K562 (cell line): ENCODE results near the gene NPHS2. TPM values are rescaled to one million over a fixed set of nuclear protein-coding genes. Genes with fewer than 3 reads are reported as not detected.
A peak's percentile ranks its signal among the peaks of the same experiment; 100 is the strongest.

Experiments
- ATAC-seq: fragments of 200-7000 bp; cut with Tn5 transposase; 3 replicates; pipeline ENCODE4 v1.9.1; 2020; ENCODE audit warnings: moderate library complexity
- BruUV-seq: library from RNA; stranded (reverse); fragments of 400-500 nt; replicated peaks from 2 replicates; lab custom pipeline; 2021; lab: Mats Ljungman, UMichigan
- CTCF ChIA-PET: fragments of 300-600 bp; formaldehyde crosslinking; extraction: SDS; loops from one replicate; lab custom pipeline; 2021; ENCODE audit warnings: low intra/inter-chr PET ratio; lab: Yijun Ruan, JAX
- POLR2A ChIA-PET: fragments of 300-600, 350-650 bp; sonication (Branson Sonifier 250); formaldehyde crosslinking; extraction: SDS; loops from one replicate; lab custom pipeline; 2021; ENCODE audit warnings: antibody characterized with exemption, inconsistent platforms; lab: Yijun Ruan, JAX
- DNase-seq, 4 experiments: peaks; one replicate each; pipeline versions ENCODE4 v3.0.0 to v3.0.0-alpha.2; 2011 to 2018; ENCODE audit warnings: low spot score in 3 of 4, mixed read lengths in 3 of 4; ENCODE audit errors: extremely low read depth in 1 of 4
- FAIRE-seq: peaks from 2 replicates; lab custom pipeline; 2011; peaks lifted over from hg19 to GRCh38; lab: Jason Lieb, UNC
- H2AFZ ChIP-seq: 2 replicates; pipeline ENCODE4 v1.6.0; 2011; ENCODE audit warnings: low read depth, low read length, control low read depth, inconsistent platforms
- H3K27ac ChIP-seq: fragments of 200-600 bp; 3 replicates; pipeline ENCODE4 v1.8.0; 2011; ENCODE audit warnings: low read depth, mild to moderate bottlenecking, control low read depth, inconsistent platforms, low read length, moderate library complexity, mixed read lengths; ENCODE audit errors: extremely low read depth
- H3K27me3 ChIP-seq, 2 experiments: fragments of 300-600 bp in 1 of 2; 2 replicates in 1 of 2; 3 replicates in 1 of 2; pipeline versions ENCODE4 v1.6.0 to v1.8.0; 2011; ENCODE audit warnings: inconsistent platforms in 2 of 2, low read length in 2 of 2, mild to moderate bottlenecking in 1 of 2, mixed read lengths in 1 of 2, moderate library complexity in 1 of 2; ENCODE audit not compliant: control insufficient read depth in 2 of 2, insufficient read depth in 2 of 2
- H3K36me3 ChIP-seq: fragments of 300-600 bp; 3 replicates; pipeline ENCODE4 v1.8.0; 2011; ENCODE audit warnings: mild to moderate bottlenecking, low read length, inconsistent platforms; ENCODE audit not compliant: control insufficient read depth, insufficient read depth
- H3K4me1 ChIP-seq, 2 experiments: fragments of 200-600 bp in 1 of 2; replicated peaks in 1 of 2; 2 replicates in 1 of 2; 3 replicates in 1 of 2; pipeline versions ENCODE4 v1.5.1 to v1.8.0; 2011; ENCODE audit warnings: inconsistent platforms in 2 of 2, low read length in 2 of 2, mild to moderate bottlenecking in 1 of 2, mixed read lengths in 1 of 2, moderate library complexity in 1 of 2; ENCODE audit not compliant: control insufficient read depth in 2 of 2, insufficient read depth in 2 of 2
- H3K4me2 ChIP-seq: 2 replicates; pipeline ENCODE4 v1.6.1; 2011; ENCODE audit warnings: low read length, control low read depth, inconsistent platforms, mixed read lengths; ENCODE audit not compliant: insufficient read depth
- H3K4me3 ChIP-seq: fragments of 200-600 bp; sonication (generic), shearing (Covaris generic); 2 replicates; pipeline ENCODE4 v1.5.1; 2016; ENCODE audit warnings: control low read depth, inconsistent platforms
- H3K79me2 ChIP-seq: fragments of 200-600 bp; 3 replicates; pipeline ENCODE4 v1.8.0; 2011; ENCODE audit warnings: low read length, inconsistent platforms; ENCODE audit not compliant: control insufficient read depth, insufficient read depth
- H3K9ac ChIP-seq, 2 experiments: 2 replicates each; pipeline versions ENCODE4 v1.6.0 to v1.6.1; 2011; ENCODE audit warnings: low read depth in 2 of 2, low read length in 2 of 2, control low read depth in 1 of 2, inconsistent platforms in 1 of 2, mild to moderate bottlenecking in 1 of 2, mixed read lengths in 1 of 2; ENCODE audit not compliant: insufficient read depth in 1 of 2
- H3K9me1 ChIP-seq: one replicate; pipeline ENCODE4 v1.6.0; 2011; ENCODE audit warnings: inconsistent platforms, mild to moderate bottlenecking, low read length, moderate library complexity; ENCODE audit not compliant: control insufficient read depth, insufficient read depth
- H3K9me3 ChIP-seq: replicated peaks from 2 replicates; pipeline ENCODE4 v1.5.1; 2011; ENCODE audit warnings: low read depth, low read length, inconsistent platforms; ENCODE audit not compliant: control insufficient read depth, insufficient read depth
- H4K20me1 ChIP-seq: replicated peaks from 2 replicates; pipeline ENCODE4 v1.6.1; 2011; ENCODE audit warnings: low read length, inconsistent platforms, mixed read lengths; ENCODE audit not compliant: control insufficient read depth, insufficient read depth
- ATF3 ChIP-seq, 2 experiments: fragments of 450-650 bp in 1 of 2; sonication (generic) in 1 of 2; formaldehyde crosslinking in 1 of 2; IDR thresholded peaks in 1 of 2; conservative IDR thresholded peaks in 1 of 2; 2 replicates each; pipeline versions ENCODE4 v1.6.1 to v1.8.1; 2016 to 2023; ENCODE audit warnings: mild to moderate bottlenecking in 2 of 2, moderate library complexity in 2 of 2, inconsistent platforms in 1 of 2, missing genetic modification reagents in 1 of 2
- ATF7 ChIP-seq: fragments of 450-650 bp; IDR thresholded peaks from 2 replicates; pipeline ENCODE4 v1.7.1; 2014; ENCODE audit warnings: mild to moderate bottlenecking, moderate library complexity
- HBP1 ChIP-seq: fragments of 450-650 bp; formaldehyde crosslinking; IDR thresholded peaks from 2 replicates; pipeline ENCODE4 v1.4.0; 2022; ENCODE audit warnings: missing genetic modification characterization
- ID3 ChIP-seq, 2 experiments: fragments of 250-450 bp in 1 of 2; fragments of 450-650 bp in 1 of 2; sonication (Bioruptor Pico) in 1 of 2; IDR thresholded peaks; 2 replicates each; pipeline versions ENCODE4 v1.6.1 to v1.8.0; 2016 to 2021; ENCODE audit warnings: mild to moderate bottlenecking in 2 of 2, moderate library complexity in 2 of 2, missing compliant biosample characterization in 1 of 2, missing genetic modification characterization in 1 of 2
- MTA2 ChIP-seq: fragments of 450-650 bp; IDR thresholded peaks from 2 replicates; pipeline ENCODE4 v1.6.1; 2016; ENCODE audit warnings: low read depth
- WGBS: fragments of 100-300 bp; shearing (Covaris generic); methylation state at CpG from one replicate; pipeline ENCODE4 v1.1.6; 2016; ENCODE audit warnings: low coverage, mixed read lengths; ENCODE audit not compliant: insufficient coverage; ENCODE audit errors: missing lambda C conversion rate; 5-methylcytosine and 5-hydroxymethylcytosine counted together
- in situ Hi-C: fragments of 300-500 bp; cut with MboI; formaldehyde crosslinking; loops from 4 replicates; pipeline ENCODE4 v1.15.0; 2018; ENCODE audit warnings: inconsistent platforms, mixed read lengths
- intact Hi-C: fragments of 100-400 bp; cut with micrococcal nuclease; formaldehyde crosslinking; loops from 2 replicates; pipeline ENCODE4 v1.14.2; 2022
- polyA plus RNA-seq, 8 experiments: library from polyadenylated mRNA; depleted of rRNA in 4 of 8; stranded (reverse) in 5 of 8; unstranded in 3 of 8; fragments of >200 nt; fragmentation: Nextera tagmentation in 2 of 8; fragmentation: Illumina TruSeq in 1 of 8; extraction: Ambion mirVana in 2 of 8; extraction: Trizol in 1 of 8; gene quantifications; 2 replicates each; pipeline versions ENCODE4 v1.2.1 to v1.2.3, GENCODE V29; 2011 to 2014; ENCODE audit warnings: inconsistent platforms in 1 of 8, missing spikeins in 1 of 8
- total RNA-seq, 7 experiments: library from RNA; depleted of rRNA in 6 of 7; stranded (reverse); fragments of >200 nt in 6 of 7; fragmentation: Illumina TruSeq in 2 of 7; extraction: Trizol in 2 of 7; gene quantifications; 2 replicates each; pipeline versions ENCODE4 v1.2.1 to v1.2.3, GENCODE V29; 2011 to 2021; ENCODE audit warnings: low replicate concordance in 1 of 7

Gene NPHS2
- total and polyA plus RNA-seq, 9 of the 15 experiments (the other 6 are each of a cell fraction or from before 2014, with no cell fraction given), result not detected

GRCh38 chr1:179588425-179589024 lies 12.8 kb upstream of the NPHS2 start:
- 4% methylated on average over 18 of the region's 18 CpGs for WGBS
- H3K4me2 ChIP-seq, result no peak overlapping the region
- no peak overlapping the region for H3K9ac ChIP-seq
- intact Hi-C loops (loop anchor here (5.0 kb wide), 1 partner anchor 224 kb away; no protein-coding TSS in a partner anchor), in situ Hi-C loops (no loop called here)
- H3K4me1 ChIP-seq, result peaks cover 0 to 18% of the 10 kb centered on the region in 2 experiments; a peak in 2 of 5 replicates
- ChIA-PET CTCF (no interaction called here), POLR2A (no interaction called here)
- no peak for ATAC-seq
- no peaks in the 10 kb centered on the region for H3K79me2 ChIP-seq
- H4K20me1 ChIP-seq, result no peaks in the 10 kb centered on the region; the same call in 1 of the 2 replicates
- peaks cover 36 to 54% of the 10 kb centered on the region in 2 experiments for H3K27me3 ChIP-seq
- H2AFZ ChIP-seq, result no peak overlapping the region
- no peak overlapping the region for H3K4me3 ChIP-seq
- H3K9me1 ChIP-seq, result no peaks in the 10 kb centered on the region
- H3K27ac ChIP-seq, result no peak overlapping the region
- no peak for FAIRE-seq
- DNase-seq, result no peak
- no peaks in the 10 kb centered on the region for H3K9me3 ChIP-seq
- no peaks in the 10 kb centered on the region for H3K36me3 ChIP-seq
- BruUV-seq, result no TSS peak
- TF ChIP-seq ATF7, result peak; percentile 47; the same call in 1 of the 2 replicates
- TF ChIP-seq ATF3 (IDR thresholded peaks at IDR 0.05), result peak; percentile 48
- TF ChIP-seq ATF3 (CRISPR knock-in tag; conservative IDR thresholded peaks at IDR 0.05), result no peak
- no peak for TF ChIP-seq MTA2
- no peak for TF ChIP-seq ID3 (CRISPR knock-in tag; IDR thresholded peaks at IDR 0.05)
- no peak for TF ChIP-seq ID3 (tag; IDR thresholded peaks at IDR 0.05)
- no peak for TF ChIP-seq HBP1 (CRISPR knock-in tag)
- TF ChIP-seq, all 486 proteins: peak for 2
